ENCODE results near the gene ANKDD1A. TPM values are rescaled to one million over a fixed set of nuclear protein-coding genes. Genes with fewer than 3 reads are reported as not detected.

ANKDD1A gene
- polyA plus RNA-seq (ENCODE audit: insufficient read depth in 1 of 5, insufficient read length in 5 of 5, low replicate concordance in 1 of 5) = 10 to 100 TPM in 3 of 5 donors, 1 to 10 TPM in 2; 8.5 to 12.8 (median 11.5) TPM
- long read RNA-seq, donor 1, partial matches to known transcripts = 168 of 179 reads
- long read RNA-seq, donor 1, other reads (novel, unspliced or antisense) = 11 of 179 reads
- long read RNA-seq, donor 2, partial matches to known transcripts = 41 of 41 reads
- long read RNA-seq, donor 2, other reads (novel, unspliced or antisense) = 0 of 41 reads
- long read RNA-seq, donor 3, partial matches to known transcripts = 339 of 380 reads
- long read RNA-seq, donor 3, other reads (novel, unspliced or antisense) = 41 of 380 reads
- long read RNA-seq, donor 4, partial matches to known transcripts = 68 of 73 reads
- long read RNA-seq, donor 4, other reads (novel, unspliced or antisense) = 5 of 73 reads
- long read RNA-seq, donor 5, partial matches to known transcripts = 148 of 176 reads
- long read RNA-seq, donor 5, other reads (novel, unspliced or antisense) = 27 of 176 reads
- long read RNA-seq, donor 6, partial matches to known transcripts = 190 of 224 reads
- long read RNA-seq, donor 6, other reads (novel, unspliced or antisense) = 34 of 224 reads
- long read RNA-seq, donor 7, partial matches to known transcripts = 137 of 176 reads
- long read RNA-seq, donor 7, other reads (novel, unspliced or antisense) = 39 of 176 reads
- long read RNA-seq, donor 8, partial matches to known transcripts = 29 of 29 reads
- long read RNA-seq, donor 8, other reads (novel, unspliced or antisense) = 0 of 29 reads

DNA sequence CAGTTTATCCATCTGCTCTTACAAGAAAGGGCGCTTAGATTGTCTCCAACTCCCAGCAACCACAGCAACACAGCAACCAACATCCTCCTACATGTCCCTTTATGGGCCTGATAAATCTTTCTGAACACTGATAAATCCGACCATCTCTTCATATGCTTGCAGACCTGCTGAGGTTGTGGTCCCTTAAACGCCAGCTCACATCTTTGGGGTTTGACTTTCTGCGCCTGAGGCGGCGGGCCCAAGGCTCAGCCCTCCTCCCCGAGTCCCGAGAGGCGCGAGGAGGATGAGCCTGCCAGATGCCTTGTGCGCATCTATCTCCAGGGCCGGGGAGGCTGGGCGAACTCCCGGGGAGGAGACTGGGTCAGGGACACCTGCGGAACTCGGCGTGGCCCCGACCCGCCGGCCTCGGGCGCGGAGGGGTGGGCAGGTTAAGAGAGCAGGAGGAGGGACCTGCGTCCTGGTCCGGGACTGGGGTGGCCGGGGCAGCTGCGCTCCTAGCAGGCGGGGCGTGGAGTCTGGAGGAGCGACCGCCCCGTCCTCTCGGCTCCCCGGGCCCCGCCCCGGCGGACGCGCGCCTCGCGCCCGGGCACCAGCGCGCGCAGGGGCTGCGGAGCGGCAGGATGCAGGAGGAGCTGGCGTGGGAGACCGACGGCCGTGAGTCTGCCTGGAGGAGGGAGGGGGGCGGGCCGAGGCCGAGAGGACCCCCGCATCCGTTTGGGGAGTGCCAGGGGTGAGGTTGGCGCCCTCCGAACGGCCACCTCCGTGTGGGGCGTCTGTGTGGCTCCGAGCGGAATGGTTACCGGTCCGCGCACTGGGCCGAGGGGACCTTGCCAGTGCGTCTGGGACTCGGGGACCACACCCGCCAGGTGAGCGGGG lies at the start of gene ANKDD1A:
TSS of gene ANKDD1A (plus strand) at position 592 of the 876 bp plus-strand sequence. CDS start at position 621, 29 bp downstream.
- peak; percentile 56 to 60 for DNase-seq

DNA sequence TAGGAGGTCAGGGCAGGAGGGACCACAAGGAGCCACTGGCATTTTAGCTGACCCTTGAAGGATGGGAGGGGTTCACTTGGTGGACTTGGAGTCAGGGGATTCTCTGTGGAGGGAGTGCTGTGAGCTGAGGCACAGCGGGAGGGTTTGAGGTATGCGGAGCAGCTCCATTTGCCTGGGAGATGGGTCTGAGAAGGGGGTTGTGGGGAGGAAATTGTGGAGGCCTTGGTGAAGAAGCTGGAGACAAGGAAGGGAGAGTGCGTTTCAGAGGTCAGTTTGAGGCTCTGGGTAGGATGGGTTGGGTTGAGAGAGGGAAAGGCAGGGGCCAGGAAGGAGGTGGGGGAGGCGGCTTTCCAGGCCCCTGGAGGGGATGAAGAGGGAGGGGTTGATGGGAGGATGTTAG lies 49.7 kb upstream of the ANKDD1A start:
- no peak for DNase-seq

DNA sequence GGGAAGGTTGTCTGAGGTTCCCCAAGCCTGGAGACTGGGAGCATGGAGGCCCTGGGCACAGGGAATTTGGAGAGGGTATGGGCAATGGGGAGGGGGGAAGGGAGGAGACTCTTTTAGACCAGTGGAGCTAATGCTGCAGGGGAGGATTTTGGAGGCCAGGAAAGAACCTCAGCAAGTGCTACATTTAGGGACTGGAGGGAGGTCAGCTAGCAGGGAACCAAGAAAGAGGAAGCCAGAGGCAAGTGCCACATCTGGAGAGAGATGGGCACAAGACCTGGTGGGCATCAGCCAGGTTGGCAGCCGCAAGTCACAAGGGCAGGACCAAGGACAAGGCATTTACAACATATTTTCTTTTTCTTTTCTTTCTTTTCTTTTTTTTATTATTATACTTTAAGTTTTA lies 49.3 kb upstream of the ANKDD1A start:
- no peak for DNase-seq

DNA sequence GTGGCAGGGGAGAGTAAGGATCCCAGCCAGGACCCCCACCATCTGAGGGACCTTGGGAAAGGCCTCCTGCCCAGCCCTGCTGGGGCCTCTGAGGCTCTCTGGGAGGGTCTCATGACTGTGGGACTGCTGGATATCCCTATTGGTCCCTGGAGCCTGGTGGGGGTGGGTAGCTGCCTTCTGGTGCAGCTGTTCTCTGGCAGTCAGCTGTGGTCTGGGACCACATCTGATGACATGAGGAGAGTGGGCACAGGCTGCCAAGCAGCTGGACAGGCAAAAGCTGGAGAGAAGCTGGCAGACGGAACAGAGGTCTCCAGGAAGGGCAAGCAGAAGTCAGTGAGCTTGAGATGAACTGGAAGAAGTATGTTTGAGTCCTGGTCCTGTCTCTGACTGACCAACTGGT lies 47.6 kb upstream of the ANKDD1A start:
- DNase-seq = no peak

DNA sequence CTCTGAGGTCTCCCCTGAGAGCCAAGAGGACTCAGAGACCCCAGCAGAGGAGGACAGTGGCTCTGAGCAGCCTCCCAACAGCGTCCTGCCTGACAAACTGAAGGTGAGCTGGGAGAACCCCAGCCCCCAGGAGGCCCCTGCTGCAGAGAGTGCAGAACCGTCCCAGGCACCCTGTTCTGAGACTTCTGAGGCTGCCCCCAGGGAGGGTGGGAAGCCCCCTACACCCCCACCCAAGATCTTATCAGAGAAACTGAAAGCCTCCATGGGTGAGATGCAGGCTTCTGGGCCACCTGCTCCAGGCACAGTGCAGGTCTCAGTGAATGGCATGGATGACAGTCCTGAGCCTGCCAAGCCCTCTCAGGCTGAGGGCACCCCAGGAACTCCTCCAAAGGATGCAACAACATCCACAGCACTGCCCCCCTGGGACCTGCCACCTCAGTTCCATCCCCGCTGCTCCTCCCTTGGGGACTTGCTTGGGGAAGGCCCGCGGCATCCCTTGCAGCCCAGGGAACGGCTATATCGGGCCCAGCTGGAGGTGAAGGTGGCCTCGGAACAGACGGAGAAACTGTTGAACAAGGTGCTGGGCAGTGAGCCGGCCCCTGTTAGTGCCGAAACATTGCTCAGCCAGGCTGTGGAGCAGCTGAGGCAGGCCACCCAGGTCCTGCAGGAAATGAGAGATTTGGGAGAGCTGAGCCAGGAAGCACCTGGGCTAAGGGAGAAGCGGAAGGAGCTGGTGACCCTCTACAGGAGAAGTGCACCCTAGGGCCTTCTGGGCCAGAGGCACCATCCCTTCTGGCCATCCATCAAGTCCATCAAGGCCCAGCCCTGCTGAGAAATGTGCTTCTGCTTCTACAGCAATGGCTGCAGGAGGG lies 46.3 kb upstream of the ANKDD1A start:
- no peak for DNase-seq

DNA sequence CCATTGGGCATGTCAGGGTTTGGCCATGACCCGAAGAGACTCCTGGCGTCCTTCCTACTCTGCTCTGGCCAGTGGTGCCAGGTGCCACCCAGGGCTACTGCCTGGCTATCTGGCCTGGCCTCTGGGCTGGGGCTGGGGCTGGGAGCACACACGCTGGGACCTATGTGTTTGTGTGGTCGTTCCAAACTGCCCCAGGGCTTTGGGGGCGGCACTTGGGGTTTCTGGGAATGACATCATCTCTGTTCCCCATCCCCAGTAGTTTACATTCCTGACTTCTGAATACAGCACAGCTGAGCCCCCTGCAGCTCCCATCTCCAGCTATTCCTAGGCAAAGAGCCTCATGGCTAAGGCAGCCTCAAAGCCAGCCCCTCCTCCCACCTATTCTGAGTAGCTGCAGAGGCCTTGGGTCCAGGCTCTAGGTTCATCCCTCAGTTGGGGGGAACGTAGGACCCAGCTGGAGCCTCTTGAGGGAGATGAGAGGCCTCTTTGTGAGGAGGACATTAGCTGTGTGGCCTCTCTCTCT lies 45.6 kb upstream of the ANKDD1A start:
- no peak for DNase-seq

DNA sequence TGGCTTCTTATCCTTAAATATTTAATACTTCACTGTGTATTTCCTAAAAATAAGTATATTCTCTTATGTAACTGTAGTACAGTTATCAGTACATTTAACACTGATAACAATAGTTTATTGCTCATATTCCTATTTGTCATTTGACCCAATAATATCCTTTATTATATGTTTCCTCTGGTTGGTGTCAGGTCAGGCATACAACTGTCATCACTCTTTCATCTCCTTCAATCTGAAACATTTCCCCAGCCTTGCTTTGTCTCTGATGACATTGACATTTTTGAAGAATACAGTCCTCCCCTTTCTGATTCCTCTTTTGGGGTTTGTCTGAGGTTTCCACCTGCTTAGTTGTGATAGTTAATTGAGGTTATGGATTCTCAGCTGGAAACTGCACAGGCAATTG lies 42.2 kb upstream of the ANKDD1A start:
- no peak for DNase-seq

DNA sequence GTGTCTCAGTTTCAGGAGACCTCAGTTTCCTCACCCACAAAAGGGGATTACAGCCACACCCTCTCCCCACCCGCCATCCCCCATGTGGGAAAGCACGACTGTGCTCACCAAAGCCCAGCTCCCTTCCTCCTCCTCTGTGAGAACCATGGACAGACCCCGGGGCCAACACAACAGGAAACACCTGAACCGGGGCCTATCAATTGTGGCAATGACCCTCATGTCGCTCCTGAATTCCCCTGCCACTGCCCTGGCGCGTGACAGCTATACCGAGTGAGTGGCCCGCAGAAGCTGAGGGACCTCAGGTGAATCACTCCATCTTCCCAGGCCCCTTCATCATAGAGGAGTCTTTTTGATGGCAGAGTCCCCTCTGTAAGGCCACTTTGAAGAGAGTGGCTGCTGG lies 41.3 kb upstream of the ANKDD1A start:
- DNase-seq = no peak

DNA sequence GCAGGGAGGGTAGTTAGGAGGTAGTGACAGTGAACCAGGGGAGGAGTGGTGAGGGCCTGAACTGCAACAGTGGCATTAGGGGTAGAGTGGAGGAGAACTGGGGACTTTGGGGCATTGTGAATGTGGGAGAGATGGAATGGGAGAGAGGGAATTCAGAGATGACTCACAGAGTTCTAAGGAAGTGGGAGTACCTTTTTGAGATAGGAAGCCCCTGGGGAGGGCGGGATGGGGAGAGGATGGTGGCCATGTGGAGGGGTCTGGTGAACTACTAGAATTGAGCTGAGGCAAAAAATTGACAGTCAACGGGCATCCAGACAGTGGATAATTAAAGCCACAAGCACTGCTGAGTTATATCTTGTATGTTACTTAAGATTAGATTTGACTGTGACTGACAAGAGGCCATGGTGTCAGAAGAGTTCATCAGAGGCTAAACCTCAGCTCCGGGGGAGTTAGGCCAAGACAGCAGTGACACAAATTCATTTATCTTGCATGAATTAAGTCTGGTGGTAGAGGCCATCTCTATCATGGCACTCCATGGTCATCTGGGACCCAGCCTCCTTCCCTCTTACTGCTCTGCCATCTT lies 36.0 kb upstream of the ANKDD1A start:
- no peak for DNase-seq

DNA sequence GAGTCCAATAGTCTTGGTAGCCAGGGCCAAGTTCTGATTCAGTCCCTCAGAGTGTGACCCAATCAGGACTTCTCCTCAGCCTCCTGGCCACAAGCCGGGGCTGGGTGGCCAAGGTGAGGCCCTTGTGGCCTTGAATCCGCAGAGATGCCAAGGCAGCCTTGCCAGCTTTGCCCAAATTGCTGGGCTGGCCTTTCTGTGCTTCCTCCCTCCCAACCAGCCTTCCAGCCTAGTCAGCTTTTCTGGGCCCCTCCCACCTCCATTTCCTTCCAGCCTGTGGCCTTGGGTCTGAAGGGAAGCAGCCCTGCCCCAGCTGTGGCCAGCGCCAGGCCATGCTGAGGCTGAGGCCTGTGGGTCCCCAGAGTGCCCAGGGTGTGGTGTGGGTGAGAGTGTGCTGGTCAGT lies 34.3 kb upstream of the ANKDD1A start:
- no peak for DNase-seq

DNA sequence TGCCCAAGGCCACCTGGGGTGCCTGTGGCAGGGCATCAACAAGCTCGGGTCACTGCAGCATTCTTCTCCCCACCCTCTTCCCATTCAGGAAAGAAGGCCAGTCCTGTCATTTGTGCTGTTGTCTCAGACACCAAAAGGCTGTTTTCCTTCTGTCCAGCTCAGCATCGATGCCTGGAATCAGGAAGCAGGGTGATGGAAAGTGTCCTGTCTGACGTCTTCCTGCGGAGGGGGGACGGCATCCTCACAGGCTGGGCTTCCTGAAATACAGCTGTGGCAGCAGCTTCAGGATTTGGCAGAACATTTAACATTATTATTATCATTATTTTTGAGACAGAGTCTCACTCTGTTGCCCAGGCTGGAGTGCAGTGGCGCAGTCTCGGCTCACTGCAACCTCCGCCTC lies 33.0 kb upstream of the ANKDD1A start:
- no peak for DNase-seq

DNA sequence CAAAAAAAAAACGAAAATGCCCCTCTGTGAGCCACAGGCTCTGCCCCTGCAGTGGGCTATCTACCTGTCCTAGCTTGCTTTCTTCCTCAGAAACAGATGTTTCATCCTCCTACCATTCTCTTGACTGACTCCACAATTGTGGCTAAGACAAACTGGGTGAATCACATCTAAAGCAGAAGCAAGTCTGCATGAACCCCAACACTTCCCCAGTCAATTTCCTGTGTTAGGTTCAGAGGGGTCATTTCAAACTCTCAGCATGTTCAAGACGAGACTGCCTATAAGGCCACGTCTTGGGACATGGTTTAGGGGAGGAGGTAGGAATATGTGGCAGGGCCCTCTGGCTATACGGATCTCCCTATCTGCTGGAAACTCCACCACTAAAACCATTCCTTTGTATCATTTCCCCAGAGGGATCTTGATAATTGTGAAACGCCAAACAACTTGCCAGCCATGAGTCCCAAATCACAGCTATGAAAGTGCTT lies 28.6 kb upstream of the ANKDD1A start:
- no peak for DNase-seq

DNA sequence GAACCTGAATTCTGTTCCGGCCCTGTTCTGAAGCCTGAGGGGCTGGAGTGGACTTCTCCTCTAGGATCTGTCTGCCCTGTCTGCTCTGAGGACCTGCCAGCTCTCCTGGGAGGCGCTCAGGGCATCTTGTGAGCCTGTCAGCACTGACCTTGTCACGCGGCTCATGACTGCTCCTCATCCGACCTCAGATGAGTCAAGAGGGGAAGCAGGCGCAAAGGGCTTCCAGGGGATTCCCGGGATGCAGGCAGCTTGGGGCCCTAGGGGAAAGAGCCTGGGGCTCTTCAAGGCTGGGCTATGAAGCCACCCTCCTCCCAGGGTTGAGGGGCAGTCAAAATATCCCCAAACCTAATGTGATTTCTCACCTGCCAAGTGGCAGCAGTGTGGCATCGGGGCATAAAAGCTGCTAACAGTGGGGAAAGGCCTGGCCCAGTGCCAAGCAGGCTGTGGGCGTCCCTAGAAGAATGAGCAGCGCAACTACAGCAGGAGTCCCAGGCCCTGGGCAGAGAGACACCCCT lies 27.6 kb upstream of the ANKDD1A start:
- peak in 1 of 2 donors; percentile 23 for DNase-seq

DNA sequence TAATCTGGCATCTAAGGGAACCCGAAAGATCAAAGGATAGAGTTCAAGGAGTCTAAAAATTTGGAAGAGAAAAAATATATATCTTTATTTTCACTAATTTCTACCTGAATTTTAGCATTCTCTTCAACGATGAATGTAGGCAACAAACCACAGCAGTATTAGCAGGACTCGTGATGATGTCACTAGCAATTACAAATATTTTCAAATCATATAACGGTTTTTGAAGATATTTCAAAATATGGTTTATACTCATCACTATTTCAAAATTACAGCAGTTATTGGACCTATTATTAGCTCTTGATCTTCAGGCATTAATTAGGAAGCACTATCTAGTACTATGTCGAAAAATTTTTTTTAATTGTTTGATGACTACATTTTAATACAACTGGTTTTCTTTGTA lies 27.0 kb upstream of the ANKDD1A start:
- no peak for DNase-seq

DNA sequence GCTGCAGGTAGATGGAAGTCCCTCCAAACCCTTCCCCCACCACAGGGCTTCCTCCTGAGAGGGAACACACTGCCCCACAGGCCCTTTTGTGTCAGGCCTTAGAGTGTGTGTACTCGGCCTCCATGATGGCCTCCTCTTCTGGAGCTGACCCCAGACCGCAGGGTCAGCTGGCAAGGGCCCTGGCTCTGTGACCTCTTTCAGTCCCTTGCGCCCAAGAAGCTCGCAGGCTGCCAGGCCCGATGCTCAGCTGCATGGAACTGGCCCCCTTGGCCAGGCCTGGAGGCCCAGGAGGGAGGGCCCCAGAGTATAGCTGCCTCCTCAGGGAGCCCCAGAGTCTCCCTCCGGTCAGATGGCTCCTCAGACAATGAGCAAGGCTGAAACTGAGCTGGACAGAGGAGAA lies 23.4 kb upstream of the ANKDD1A start:
- DNase-seq = no peak

DNA sequence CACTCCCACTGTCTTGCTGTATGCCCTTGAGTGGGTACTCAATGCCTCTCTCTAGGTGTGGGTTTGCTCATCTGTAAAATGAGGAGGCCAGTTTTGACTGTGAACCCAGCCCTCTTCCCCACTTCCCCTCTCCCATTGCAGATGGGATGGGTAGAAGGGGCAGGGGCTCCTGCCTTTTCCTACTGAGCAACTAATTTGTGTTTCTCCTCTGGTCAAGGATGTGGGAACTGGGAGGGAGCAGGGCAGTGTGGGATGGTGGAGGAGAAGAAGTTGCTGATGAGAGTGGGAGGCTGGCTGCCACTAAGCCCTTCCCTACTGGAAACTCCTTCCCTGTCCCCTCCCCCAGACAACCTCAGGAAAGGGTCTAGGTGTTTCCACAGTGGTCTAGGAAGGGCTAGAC lies 20.1 kb upstream of the ANKDD1A start:
- no peak for DNase-seq

DNA sequence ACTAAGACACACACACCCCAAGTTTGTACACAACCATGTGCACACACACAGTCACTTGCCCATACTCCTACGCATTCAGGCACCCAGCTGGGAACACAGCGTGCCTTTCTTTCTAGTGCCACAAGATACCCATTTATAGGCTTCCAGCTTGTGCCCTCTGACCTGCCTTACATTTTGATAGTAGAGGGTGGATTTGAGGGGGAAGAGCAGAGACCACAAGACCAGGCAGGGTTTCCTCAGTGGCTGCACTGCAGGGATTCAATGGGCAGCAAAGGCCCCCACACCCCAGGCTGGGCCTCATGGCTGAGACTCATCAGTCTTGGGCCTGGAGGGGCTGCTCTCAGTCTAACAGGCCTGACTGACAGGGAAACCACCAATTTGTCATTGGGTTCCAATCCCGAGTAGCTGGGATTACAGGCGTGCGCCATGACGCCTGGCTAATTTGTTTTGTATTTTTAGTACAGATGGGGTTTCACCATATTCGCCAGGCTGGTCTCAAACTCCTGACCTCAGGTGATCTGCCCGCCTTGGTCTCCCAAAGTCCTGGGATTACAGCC lies 18.8 kb upstream of the ANKDD1A start:
- DNase-seq = no peak

DNA sequence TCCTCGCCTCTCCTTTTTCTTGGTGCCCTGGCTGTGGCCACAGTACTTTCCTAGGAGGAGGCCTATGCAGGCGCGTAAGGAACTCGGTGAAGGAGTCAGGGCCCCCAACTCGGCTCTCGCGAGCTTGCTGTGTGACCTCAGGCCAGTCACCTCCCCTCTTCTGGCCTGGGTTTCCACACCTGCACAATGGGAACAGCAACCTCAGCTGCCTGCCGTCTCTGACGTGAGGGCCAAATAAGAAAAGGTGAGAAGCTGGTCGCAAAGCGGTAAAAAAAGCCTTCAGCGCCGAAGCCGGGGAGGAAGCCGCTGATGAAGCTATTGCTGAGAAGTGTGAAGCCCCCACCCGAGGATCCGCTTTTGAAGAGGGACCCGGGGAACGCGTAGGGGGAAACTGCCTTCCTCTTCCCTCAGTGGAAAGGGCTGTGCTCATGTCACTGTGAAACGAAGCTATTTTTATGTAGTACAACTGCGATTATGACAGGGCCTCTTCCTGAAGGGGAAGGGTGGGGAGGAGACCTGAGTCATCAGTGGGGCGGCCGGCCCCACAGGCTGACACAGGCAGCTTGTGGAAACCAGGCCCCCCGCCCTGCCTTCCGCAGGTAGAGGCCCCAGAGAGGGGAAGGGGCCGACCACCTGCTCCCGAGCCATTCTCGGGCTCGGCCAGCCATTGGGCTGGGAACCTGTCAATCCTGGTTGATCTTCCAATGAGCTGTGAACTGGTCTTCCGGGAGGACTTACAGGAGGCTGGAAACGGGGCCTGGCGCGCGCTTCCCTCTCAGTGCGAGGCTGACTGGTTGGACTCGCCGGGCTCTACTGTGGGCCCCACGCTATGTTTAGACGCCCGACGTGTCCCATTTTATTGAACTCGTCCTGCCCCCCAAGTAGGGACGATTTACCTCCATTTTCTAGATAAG lies 18.0 kb upstream of the ANKDD1A start:
- peak; percentile 95 for DNase-seq

All from right lung (tissue), 10 donors.